Endothelial cell of umbilical vein (primary cell): ENCODE data around the gene ARHGEF37. TPM values are rescaled to one million over a fixed set of nuclear protein-coding genes. Genes with fewer than 3 reads are reported as not detected.
"Not testable (repeated sequence)": the region's sequence is repeated elsewhere in the genome, so short reads cannot be mapped to it uniquely, and the experiment has no call there.

ENCODE experiments used
- BruUV-seq: library from RNA; stranded (reverse); fragments of 400-500 nt; replicated peaks from 2 replicates; lab custom pipeline; 2021; lab: Mats Ljungman, UMichigan
- CTCF ChIA-PET: fragments of 300-600, 350-600 bp; sonication (Branson Sonifier 250); formaldehyde crosslinking; loops from one replicate; lab custom pipeline; 2021; ENCODE audit warnings: antibody characterized with exemption, inconsistent platforms; lab: Charles Lee
- POLR2A ChIA-PET: fragments of 300-600, 350-600 bp; sonication (Branson Sonifier 250); formaldehyde crosslinking; loops from one replicate; lab custom pipeline; 2021; ENCODE audit warnings: antibody characterized with exemption, inconsistent platforms; lab: Charles Lee
- DNase-seq: peaks from one replicate; pipeline ENCODE4 v3.0.0-alpha.2; 2011; ENCODE audit warnings: low read depth, low spot score
- FAIRE-seq: peaks from 2 replicates; lab custom pipeline; 2011; peaks lifted over from hg19 to GRCh38; lab: Jason Lieb, UNC
- H2AFZ ChIP-seq: 2 replicates; pipeline ENCODE4 v1.6.0; 2012; ENCODE audit warnings: low read depth, low read length, control low read depth, inconsistent platforms
- H3K27ac ChIP-seq: 2 replicates; pipeline ENCODE4 v1.5.1; 2011; ENCODE audit warnings: low read depth, mild to moderate bottlenecking, control low read depth, low read length, moderate library complexity; ENCODE audit not compliant: insufficient read depth
- H3K27me3 ChIP-seq, 2 experiments: 2 replicates each; pipeline versions ENCODE4 v1.6.0 to v1.6.1; 2011; ENCODE audit warnings: low read length in 2 of 2, mixed read lengths in 1 of 2; ENCODE audit not compliant: control insufficient read depth in 2 of 2, insufficient read depth in 2 of 2
- H3K36me3 ChIP-seq, 2 experiments: 2 replicates in 1 of 2; 3 replicates in 1 of 2; pipeline ENCODE4 v1.5.1; 2011; ENCODE audit warnings: low read length in 2 of 2, mild to moderate bottlenecking in 1 of 2, moderate library complexity in 1 of 2; ENCODE audit not compliant: control insufficient read depth in 2 of 2, insufficient read depth in 2 of 2; ENCODE audit errors: extremely low read depth in 1 of 2
- H3K4me1 ChIP-seq: 3 replicates; pipeline ENCODE4 v1.5.1; 2011; ENCODE audit warnings: mild to moderate bottlenecking, low read length; ENCODE audit not compliant: control insufficient read depth, insufficient read depth; ENCODE audit errors: extremely low read depth
- H3K4me2 ChIP-seq: 2 replicates; pipeline ENCODE4 v1.6.1; 2011; ENCODE audit warnings: low read length, control low read depth, mixed read lengths; ENCODE audit not compliant: insufficient read depth
- H3K4me3 ChIP-seq, 3 experiments: fragments of 200-600 bp in 1 of 3; sonication (generic), shearing (Covaris generic) in 1 of 3; replicated peaks in 1 of 3; 2 replicates each; pipeline ENCODE4 v1.5.1; 2011 to 2016; ENCODE audit warnings: control low read depth in 3 of 3, low read length in 3 of 3, mild to moderate bottlenecking in 2 of 3, inconsistent platforms in 1 of 3, low read depth in 1 of 3, moderate library complexity in 1 of 3; ENCODE audit not compliant: insufficient read depth in 1 of 3
- H3K79me2 ChIP-seq: 2 replicates; pipeline ENCODE4 v1.6.0; 2012; ENCODE audit warnings: low read length, inconsistent platforms; ENCODE audit not compliant: control insufficient read depth, insufficient read depth
- H3K9ac ChIP-seq: replicated peaks from 2 replicates; pipeline ENCODE3; 2011; ENCODE audit warnings: low read length, control low read depth; ENCODE audit not compliant: insufficient read depth; ENCODE audit errors: extremely low read depth
- H3K9me1 ChIP-seq: replicated peaks from 3 replicates; pipeline ENCODE4 v1.6.0; 2011; ENCODE audit warnings: mild to moderate bottlenecking, low read length; ENCODE audit not compliant: control insufficient read depth, insufficient read depth; ENCODE audit errors: extremely low read depth
- H3K9me3 ChIP-seq: replicated peaks from 2 replicates; pipeline ENCODE4 v1.5.1; 2012; ENCODE audit warnings: low read length, inconsistent platforms; ENCODE audit not compliant: control insufficient read depth, insufficient read depth
- H4K20me1 ChIP-seq: replicated peaks from 2 replicates; pipeline ENCODE3; 2011; ENCODE audit warnings: mild to moderate bottlenecking, low read length; ENCODE audit not compliant: control insufficient read depth, insufficient read depth; ENCODE audit errors: extremely low read depth
- EZH2 ChIP-seq: IDR thresholded peaks from 2 replicates; pipeline ENCODE4 v1.6.1; 2012; ENCODE audit warnings: borderline replicate concordance, low read depth, mild to moderate bottlenecking, moderate library complexity, low read length, inconsistent platforms; ENCODE audit not compliant: severe bottlenecking
- FOS ChIP-seq: IDR thresholded peaks from 2 replicates; pipeline ENCODE4 v1.6.1; 2011; ENCODE audit warnings: mild to moderate bottlenecking, low read length, moderate library complexity, borderline replicate concordance; ENCODE audit not compliant: insufficient read depth
- GATA2 ChIP-seq: IDR thresholded peaks from 2 replicates; pipeline ENCODE4 v1.7.0; 2011; ENCODE audit warnings: low read depth, mild to moderate bottlenecking, moderate library complexity, mixed read lengths, low read length; ENCODE audit not compliant: insufficient read length, insufficient read depth
- JUN ChIP-seq: IDR thresholded peaks from 2 replicates; pipeline ENCODE4 v1.6.1; 2011; ENCODE audit warnings: borderline replicate concordance, low read depth; ENCODE audit not compliant: insufficient read length, insufficient read depth
- MYC ChIP-seq: IDR thresholded peaks from one replicate; pipeline ENCODE4 v1.6.1; 2011; ENCODE audit warnings: mild to moderate bottlenecking, low read depth, low read length
- POLR2A ChIP-seq: IDR thresholded peaks from 2 replicates; pipeline ENCODE4 v1.6.1; 2012; ENCODE audit warnings: low read depth, mild to moderate bottlenecking, control low read depth, low read length
- POLR2AphosphoS5 ChIP-seq: IDR thresholded peaks from 2 replicates; pipeline ENCODE4 v1.6.1; 2012; ENCODE audit warnings: low read depth, mild to moderate bottlenecking, control low read depth, low read length, moderate library complexity; ENCODE audit not compliant: insufficient read depth
- dilution Hi-C: fragments of 300-500 bp; cut with MboI; formaldehyde crosslinking; loops from one replicate; pipeline ENCODE4 v1.15.0; 2019; ENCODE audit warnings: low sequenced_read_pairs; ENCODE audit not compliant: extremely low pct_ligation_motif_present
- intact Hi-C: fragments of 100-400 bp; cut with micrococcal nuclease; formaldehyde crosslinking; loops from one replicate; pipeline ENCODE4 v1.10.0; 2022
- polyA plus RNA-seq, 4 experiments: library from polyadenylated mRNA; depleted of rRNA in 3 of 4; stranded (reverse) in 3 of 4; unstranded in 1 of 4; fragments of >200 nt; gene quantifications; 2 replicates each; pipeline versions ENCODE4 v1.2.1 to v1.2.3, GENCODE V29; 2011 to 2012; ENCODE audit warnings: missing spikeins in 1 of 4
- total RNA-seq: library from RNA; stranded (reverse); gene quantifications from 2 replicates; pipeline ENCODE4 v1.2.3, GENCODE V29; 2021
- TF ChIP-seq, protein P1 (sequence below), 2 donors: IDR thresholded peaks; 1 replicate in 1 of 2; 2 replicates in 1 of 2; pipeline ENCODE4 v1.5.1; 2011; ENCODE audit warnings: low read length in 2 of 2, mild to moderate bottlenecking in 2 of 2, moderate library complexity in 2 of 2, control low read depth in 1 of 2, inconsistent platforms in 1 of 2, low read depth in 1 of 2; ENCODE audit not compliant: insufficient read depth in 1 of 2; ENCODE audit errors: extremely low read depth in 1 of 2
- TF ChIP-seq, protein P2 (sequence below): IDR thresholded peaks from 2 replicates; pipeline ENCODE4 v1.6.1; 2011; ENCODE audit not compliant: insufficient read depth, insufficient read length

Gene ARHGEF37
- total and polyA plus RNA-seq, 2 donors (not counting 3 experiments of a cell fraction or from before 2014, with no cell fraction given), result 4.9 to 7.0 TPM

DNA sequence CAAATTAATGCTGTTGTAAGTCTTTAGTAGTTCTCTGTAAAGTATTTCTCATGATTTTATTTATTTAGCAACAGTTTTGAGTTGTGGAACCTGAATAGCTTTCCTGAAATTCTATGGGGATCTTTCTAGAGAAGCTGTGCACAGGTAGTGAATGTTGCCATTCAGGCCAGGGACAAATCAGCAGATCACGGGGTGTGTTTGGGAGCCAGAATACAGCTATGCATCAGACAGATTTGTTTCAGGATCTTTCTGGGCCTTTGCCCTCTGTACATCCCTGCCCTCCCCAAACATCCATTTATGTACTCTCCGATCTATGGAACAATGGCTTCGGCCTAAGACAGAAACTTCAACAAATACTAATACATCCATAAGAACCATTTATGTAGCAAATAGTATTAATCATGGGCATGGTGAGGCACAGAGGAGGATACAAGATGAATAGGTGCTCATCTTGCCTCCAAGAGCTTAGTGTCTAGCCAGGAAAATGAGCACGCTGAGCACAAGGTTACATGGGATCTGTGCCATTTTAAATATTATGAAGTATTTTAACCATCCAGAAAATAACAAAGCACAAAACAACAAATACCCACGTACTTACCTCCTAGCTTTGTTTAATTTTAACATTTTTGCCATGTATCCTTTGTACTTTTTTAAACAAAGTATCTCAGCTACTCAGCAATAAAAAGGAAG lies 13.1 kb downstream of the ARHGEF37 start:
- peak; percentile 42 for DNase-seq
- no TSS peak for BruUV-seq
- H4K20me1 ChIP-seq, result no peaks in the 10 kb centered on the region
- intact Hi-C loops (no loop called here), dilution Hi-C loops (no loop called here)
- TF ChIP-seq GATA2 (no peak), JUN (no peak), FOS (no peak), MYC (no peak), EZH2 (no peak), POLR2AphosphoS5 (no peak), POLR2A (no peak)
- TF ChIP-seq, protein P1, sequence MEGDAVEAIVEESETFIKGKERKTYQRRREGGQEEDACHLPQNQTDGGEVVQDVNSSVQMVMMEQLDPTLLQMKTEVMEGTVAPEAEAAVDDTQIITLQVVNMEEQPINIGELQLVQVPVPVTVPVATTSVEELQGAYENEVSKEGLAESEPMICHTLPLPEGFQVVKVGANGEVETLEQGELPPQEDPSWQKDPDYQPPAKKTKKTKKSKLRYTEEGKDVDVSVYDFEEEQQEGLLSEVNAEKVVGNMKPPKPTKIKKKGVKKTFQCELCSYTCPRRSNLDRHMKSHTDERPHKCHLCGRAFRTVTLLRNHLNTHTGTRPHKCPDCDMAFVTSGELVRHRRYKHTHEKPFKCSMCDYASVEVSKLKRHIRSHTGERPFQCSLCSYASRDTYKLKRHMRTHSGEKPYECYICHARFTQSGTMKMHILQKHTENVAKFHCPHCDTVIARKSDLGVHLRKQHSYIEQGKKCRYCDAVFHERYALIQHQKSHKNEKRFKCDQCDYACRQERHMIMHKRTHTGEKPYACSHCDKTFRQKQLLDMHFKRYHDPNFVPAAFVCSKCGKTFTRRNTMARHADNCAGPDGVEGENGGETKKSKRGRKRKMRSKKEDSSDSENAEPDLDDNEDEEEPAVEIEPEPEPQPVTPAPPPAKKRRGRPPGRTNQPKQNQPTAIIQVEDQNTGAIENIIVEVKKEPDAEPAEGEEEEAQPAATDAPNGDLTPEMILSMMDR (IDR thresholded peaks at IDR 0.05; ENCODE audit: extremely low read depth in 1 of 2, insufficient read depth in 1 of 2, low read depth in 1 of 2, low read length in 2 of 2), result no peak
- TF ChIP-seq, protein P2, sequence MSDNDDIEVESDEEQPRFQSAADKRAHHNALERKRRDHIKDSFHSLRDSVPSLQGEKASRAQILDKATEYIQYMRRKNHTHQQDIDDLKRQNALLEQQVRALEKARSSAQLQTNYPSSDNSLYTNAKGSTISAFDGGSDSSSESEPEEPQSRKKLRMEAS, result no peak
- H3K79me2 ChIP-seq, result no peaks in the 10 kb centered on the region
- no peaks in the 10 kb centered on the region for H3K9me1 ChIP-seq
- peaks cover 7% of the 10 kb centered on the region for H3K4me1 ChIP-seq
- H3K27me3 ChIP-seq, result peaks cover 0 to 1% of the 10 kb centered on the region in 2 experiments
- H3K27ac ChIP-seq, result no peak overlapping the region
- H2AFZ ChIP-seq, result no peak overlapping the region
- no peak overlapping the region for H3K4me2 ChIP-seq
- no peaks in the 10 kb centered on the region for H3K9me3 ChIP-seq
- H3K36me3 ChIP-seq, result no peaks in the 10 kb centered on the region
- CTCF ChIA-PET, result interaction anchor here (0.9 to 1.2 kb wide), 3 partner anchors 12 to 24 kb away, joined by 3 to 8 read pairs (median 6); partner anchors contain the start of gene ARHGEF37
- H3K4me3 ChIP-seq, result no peak overlapping the region
- no peak overlapping the region for H3K9ac ChIP-seq
- POLR2A ChIA-PET, result no interaction called here
- no peak for FAIRE-seq

DNA sequence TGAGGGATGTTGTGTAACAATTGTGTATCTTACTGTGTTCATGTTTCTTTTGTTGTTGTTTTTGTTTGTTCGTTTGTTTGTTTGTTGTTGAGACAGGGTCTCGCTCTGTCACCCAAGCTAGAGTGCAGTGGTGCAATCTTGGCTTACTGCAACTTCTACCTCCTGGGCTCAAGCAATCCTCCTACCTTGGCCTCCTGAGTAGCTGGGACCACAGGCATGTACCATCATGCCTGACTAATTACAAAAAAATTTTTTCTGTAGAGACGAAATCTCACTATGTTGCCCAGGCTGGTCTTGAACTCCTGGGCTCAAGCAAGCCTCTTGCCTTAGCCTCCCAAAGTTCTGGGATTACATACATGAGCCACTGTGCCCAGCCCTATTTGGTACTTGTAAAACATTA lies 13.8 kb downstream of the ARHGEF37 start:
- FAIRE-seq, result not testable (repeated sequence)
- POLR2A ChIA-PET, result interaction anchor here (0.7 kb wide), 1 partner anchor 10 kb away, joined by 4 read pairs; no protein-coding TSS in a partner anchor

More for the DNA sequence above, 13.8 kb downstream of the ARHGEF37 start:
- H4K20me1 ChIP-seq, H3K9me1 ChIP-seq, H3K4me2 ChIP-seq, DNase-seq, H3K27ac ChIP-seq, H3K9me3 ChIP-seq, H3K9ac ChIP-seq, intact Hi-C loops, H3K4me3 ChIP-seq, H2AFZ ChIP-seq, H3K36me3 ChIP-seq, H3K4me1 ChIP-seq, BruUV-seq, H3K79me2 ChIP-seq, H3K27me3 ChIP-seq, dilution Hi-C loops: not testable (repeated sequence)
- CTCF ChIA-PET, result interaction anchor here (0.9 to 1.2 kb wide), 2 partner anchors 11 to 13 kb away, joined by 3 to 5 read pairs; partner anchors contain the start of gene ARHGEF37
